ENCODE data around the gene PAK2. TPM values are rescaled to one million over a fixed set of nuclear protein-coding genes. Genes with fewer than 3 reads are reported as not detected.
A peak's percentile ranks its signal among the peaks of the same experiment; 100 is the strongest.

The PAK2 gene
- total RNA-seq (2012; rRNA removed), result 35.6 and 42.3 TPM in 2 replicates

DNA sequence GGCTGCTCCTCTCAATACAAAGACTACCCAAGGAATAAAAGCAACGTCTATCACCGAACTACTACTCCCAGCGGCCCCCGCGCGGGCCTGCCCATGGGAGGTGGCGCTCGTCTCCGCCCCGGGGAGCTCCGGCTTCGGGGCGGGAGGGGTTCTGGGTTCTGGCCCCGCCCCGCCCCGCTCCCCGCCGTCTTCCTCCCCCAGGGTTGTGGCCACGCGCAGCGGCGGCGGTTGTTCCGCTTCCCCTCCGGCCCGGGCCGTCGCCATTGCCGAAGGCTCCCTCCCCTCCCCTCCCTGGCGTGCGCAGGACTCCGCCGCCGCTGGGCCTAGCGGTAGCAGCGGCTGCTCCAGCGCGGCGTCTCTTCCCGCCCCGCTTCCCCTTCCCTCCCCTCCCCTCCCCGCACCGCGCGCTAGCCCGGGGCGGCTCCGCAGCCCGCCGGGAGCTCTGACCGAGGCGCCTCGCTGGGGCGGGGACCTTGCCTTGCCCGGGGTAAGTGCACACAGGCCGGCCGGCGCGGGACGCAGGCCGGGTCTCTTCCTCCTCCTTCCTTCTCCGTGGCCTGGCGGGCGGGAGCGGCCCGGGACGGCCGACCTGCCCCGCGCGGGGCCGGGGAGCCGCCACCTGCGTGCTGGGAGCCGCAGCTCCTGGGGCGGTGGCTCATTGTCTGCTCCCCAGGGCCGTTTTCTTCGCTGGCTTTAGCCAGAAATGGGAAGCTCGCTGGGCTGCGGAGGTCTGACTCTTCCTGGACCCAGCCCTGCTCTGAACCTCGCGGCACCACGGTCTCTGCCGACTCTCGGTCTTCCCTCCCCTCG, at the start of gene PAK2:
TSS of gene PAK2 (plus strand) at position 187 of the 810 bp plus-strand sequence. CDS start 42,790 bp downstream, outside the sequence.
- H3K4me3 ChIP-seq (ENCODE audit: low read length), result peak within 1 kb of the TSS; percentile 97
- H3K4me2 ChIP-seq (ENCODE audit: low read length), result peak within 1 kb of the TSS; percentile 83
- no peaks in the 10 kb centered on the region for H3K9me3 ChIP-seq (replicated peaks; ENCODE audit: low read length)
- H3K4me1 ChIP-seq (ENCODE audit: control insufficient read depth, insufficient read depth, low read length), result peaks cover 15% of the 10 kb centered on the region
- no peaks in the 10 kb centered on the region for H3K36me3 ChIP-seq (ENCODE audit: insufficient read depth, low read length)
- no peaks in the 10 kb centered on the region for H3K27me3 ChIP-seq (ENCODE audit: control insufficient read depth, insufficient read depth, low read length)
- peak within 1 kb of the TSS; percentile 100 for H3K9ac ChIP-seq (ENCODE audit: low read depth, low read length)

DNA sequence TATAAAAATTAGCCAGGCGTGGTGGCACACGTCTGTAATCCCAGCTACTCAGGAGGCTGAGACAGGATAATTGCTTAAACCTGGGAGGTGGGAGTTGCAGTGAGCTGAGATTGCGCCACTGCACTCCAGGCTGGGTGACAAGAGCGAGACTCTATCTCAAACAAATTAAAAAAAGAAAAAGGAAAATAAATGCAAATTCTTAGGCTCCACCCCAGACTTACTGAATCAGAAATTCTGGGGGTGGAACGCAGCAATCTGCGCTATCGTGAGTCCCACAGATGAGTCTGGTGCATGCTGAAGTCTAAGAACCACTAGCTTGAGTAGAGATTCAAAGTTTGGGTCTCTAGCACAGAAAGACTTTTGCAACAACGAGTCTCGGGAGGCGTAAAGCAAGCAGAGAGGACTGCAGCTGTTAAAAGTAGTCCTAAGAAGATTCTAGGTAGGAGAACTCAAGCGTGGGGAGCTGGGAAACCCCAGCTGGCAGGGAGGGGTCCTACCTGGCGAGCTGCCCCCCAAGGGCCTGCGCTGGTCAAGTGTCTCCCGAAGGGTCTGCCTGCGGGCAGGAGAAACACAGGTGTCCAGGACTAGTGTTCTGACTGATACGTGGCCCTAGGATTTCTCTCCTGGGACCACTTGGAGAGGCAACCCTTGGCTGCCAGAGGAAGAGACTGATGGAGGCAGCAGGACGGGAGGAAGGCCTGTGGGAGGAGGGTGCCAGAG, 49.6 kb upstream of the PAK2 start:
- Histone ChIP-seq H3K4me3 (ENCODE audit: low read length) (no peak overlapping the region), H3K4me2 (ENCODE audit: low read length) (no peak overlapping the region), H3K9ac (ENCODE audit: low read depth, low read length) (no peak overlapping the region), H3K36me3 (ENCODE audit: insufficient read depth, low read length) (no peaks in the 10 kb centered on the region), H3K9me3 (replicated peaks; ENCODE audit: low read length) (no peaks in the 10 kb centered on the region), H3K4me1 (ENCODE audit: control insufficient read depth, insufficient read depth, low read length) (peaks cover 20% of the 10 kb centered on the region), H3K27me3 (ENCODE audit: control insufficient read depth, insufficient read depth, low read length) (peaks cover 4% of the 10 kb centered on the region)

GRCh38 chr3:196691386-196691785, 48.3 kb upstream of the PAK2 start:
- Histone ChIP-seq H3K4me2 (ENCODE audit: low read length) (no peak overlapping the region), H3K36me3 (ENCODE audit: insufficient read depth, low read length) (no peaks in the 10 kb centered on the region), H3K27me3 (ENCODE audit: control insufficient read depth, insufficient read depth, low read length) (peaks cover 4% of the 10 kb centered on the region), H3K9me3 (replicated peaks; ENCODE audit: low read length) (no peaks in the 10 kb centered on the region), H3K9ac (ENCODE audit: low read depth, low read length) (no peak overlapping the region), H3K4me1 (ENCODE audit: control insufficient read depth, insufficient read depth, low read length) (peaks cover 17% of the 10 kb centered on the region), H3K4me3 (ENCODE audit: low read length) (no peak overlapping the region)

- Histone ChIP-seq H3K4me3 (ENCODE audit: low read length) (no peak overlapping the region), H3K4me1 (ENCODE audit: control insufficient read depth, insufficient read depth, low read length) (peaks cover 3% of the 10 kb centered on the region), H3K9ac (ENCODE audit: low read depth, low read length) (no peak overlapping the region), H3K9me3 (replicated peaks; ENCODE audit: low read length) (no peaks in the 10 kb centered on the region), H3K4me2 (ENCODE audit: low read length) (no peak overlapping the region), H3K27me3 (ENCODE audit: control insufficient read depth, insufficient read depth, low read length) (peaks cover 4% of the 10 kb centered on the region), H3K36me3 (ENCODE audit: insufficient read depth, low read length) (no peaks in the 10 kb centered on the region)
These were observed 45.4 kb upstream of the PAK2 start for GRCh38 chr3:196694202-196694638.

DNA sequence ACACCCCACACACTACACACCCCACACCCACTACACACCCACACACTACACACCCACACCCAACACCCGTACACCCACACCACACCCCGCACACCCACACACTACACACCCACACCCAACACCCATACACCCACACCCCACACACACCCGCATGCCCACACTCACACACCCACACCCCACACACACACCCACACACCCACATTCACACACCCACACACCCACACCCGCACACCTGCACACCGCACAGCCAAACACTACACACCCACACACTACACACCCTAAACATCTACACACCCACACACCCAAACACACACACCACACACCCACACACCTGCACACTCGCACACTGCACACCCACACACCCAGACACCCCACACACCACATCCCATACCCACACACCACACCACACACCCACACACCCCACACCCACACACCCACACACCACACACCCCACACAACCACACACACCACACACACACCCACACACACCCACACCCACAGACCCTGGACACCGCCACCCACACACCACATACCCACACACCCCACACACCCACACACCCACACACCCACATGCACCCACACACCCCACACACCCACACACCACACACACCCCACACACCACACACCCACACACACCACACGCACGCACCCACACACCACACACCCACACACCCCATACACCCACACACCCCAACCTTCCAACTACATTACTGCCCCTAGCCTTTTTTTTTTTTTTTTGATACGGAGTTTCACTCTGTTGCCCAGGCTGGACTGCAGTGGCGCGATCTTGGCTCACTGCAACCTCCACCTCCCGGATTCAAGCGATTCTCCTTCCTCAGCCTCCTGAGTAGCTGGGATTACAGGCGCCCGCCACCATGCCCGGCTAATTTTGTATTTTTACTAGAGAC, 44.5 kb upstream of the PAK2 start:
- Histone ChIP-seq H3K4me2 (ENCODE audit: low read length) (no peak overlapping the region), H3K9ac (ENCODE audit: low read depth, low read length) (no peak overlapping the region), H3K4me1 (ENCODE audit: control insufficient read depth, insufficient read depth, low read length) (peaks cover 3% of the 10 kb centered on the region), H3K36me3 (ENCODE audit: insufficient read depth, low read length) (no peaks in the 10 kb centered on the region), H3K9me3 (replicated peaks; ENCODE audit: low read length) (no peaks in the 10 kb centered on the region), H3K27me3 (ENCODE audit: control insufficient read depth, insufficient read depth, low read length) (peaks cover 4% of the 10 kb centered on the region), H3K4me3 (ENCODE audit: low read length) (no peak overlapping the region)

DNA sequence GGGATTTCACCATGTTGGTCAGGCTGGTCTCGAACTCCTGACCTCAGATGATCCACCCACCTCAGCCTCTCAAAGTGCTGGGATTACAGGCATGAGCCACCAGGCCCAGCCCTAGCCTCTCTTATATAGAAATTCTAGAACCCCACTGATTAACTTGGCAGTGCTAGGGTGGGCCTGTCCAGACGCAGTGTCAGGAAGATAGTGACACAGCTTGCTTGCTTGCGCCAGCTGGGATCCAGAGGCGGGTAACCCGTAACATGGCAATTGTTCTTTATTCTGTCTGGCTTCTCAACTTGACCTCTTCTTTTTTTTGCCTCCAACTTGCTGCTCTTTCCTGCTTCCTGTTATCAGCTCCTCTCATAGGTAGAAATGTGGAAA, 43.8 kb upstream of the PAK2 start:
- Histone ChIP-seq H3K27me3 (ENCODE audit: control insufficient read depth, insufficient read depth, low read length) (peaks cover 4% of the 10 kb centered on the region), H3K4me2 (ENCODE audit: low read length) (no peak overlapping the region), H3K4me1 (ENCODE audit: control insufficient read depth, insufficient read depth, low read length) (peaks cover 3% of the 10 kb centered on the region), H3K4me3 (ENCODE audit: low read length) (no peak overlapping the region), H3K9ac (ENCODE audit: low read depth, low read length) (no peak overlapping the region), H3K9me3 (replicated peaks; ENCODE audit: low read length) (no peaks in the 10 kb centered on the region), H3K36me3 (ENCODE audit: insufficient read depth, low read length) (no peaks in the 10 kb centered on the region)

- H3K4me2 ChIP-seq (ENCODE audit: low read length), result no peak overlapping the region
- no peaks in the 10 kb centered on the region for H3K36me3 ChIP-seq (ENCODE audit: insufficient read depth, low read length)
- H3K4me3 ChIP-seq (ENCODE audit: low read length), result no peak overlapping the region
- no peaks in the 10 kb centered on the region for H3K9me3 ChIP-seq (replicated peaks; ENCODE audit: low read length)
- no peak overlapping the region for H3K9ac ChIP-seq (ENCODE audit: low read depth, low read length)
- no peaks in the 10 kb centered on the region for H3K27me3 ChIP-seq (ENCODE audit: control insufficient read depth, insufficient read depth, low read length)
- no peaks in the 10 kb centered on the region for H3K4me1 ChIP-seq (ENCODE audit: control insufficient read depth, insufficient read depth, low read length)
These were observed 42.4 kb upstream of the PAK2 start for GRCh38 chr3:196697270-196697669.

- Histone ChIP-seq H3K36me3 (ENCODE audit: insufficient read depth, low read length) (no peaks in the 10 kb centered on the region), H3K9me3 (replicated peaks; ENCODE audit: low read length) (no peaks in the 10 kb centered on the region), H3K4me1 (ENCODE audit: control insufficient read depth, insufficient read depth, low read length) (no peaks in the 10 kb centered on the region), H3K4me2 (ENCODE audit: low read length) (no peak overlapping the region), H3K9ac (ENCODE audit: low read depth, low read length) (no peak overlapping the region), H3K27me3 (ENCODE audit: control insufficient read depth, insufficient read depth, low read length) (no peaks in the 10 kb centered on the region), H3K4me3 (ENCODE audit: low read length) (no peak overlapping the region)
These were observed 39.9 kb upstream of the PAK2 start for GRCh38 chr3:196699749-196700148.

DNA sequence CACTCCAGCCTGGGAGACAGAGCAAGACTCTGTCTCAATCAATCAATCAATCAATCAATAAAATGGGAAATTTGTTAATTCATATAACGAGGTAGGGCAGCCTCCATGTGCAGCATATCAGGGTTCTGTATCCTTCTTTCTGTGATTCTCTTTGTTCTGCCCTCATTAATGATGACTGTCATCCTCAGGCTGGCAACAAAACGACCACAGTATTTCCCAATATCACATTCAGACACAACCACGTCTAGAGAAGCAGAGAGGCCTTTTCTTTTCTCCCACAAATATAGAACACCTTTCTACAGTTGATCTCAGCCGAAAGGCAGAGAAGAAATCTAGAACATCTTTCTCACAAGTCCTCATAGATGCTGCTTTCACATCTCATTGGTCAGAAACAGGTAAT, 38.9 kb upstream of the PAK2 start:
- no peaks in the 10 kb centered on the region for H3K36me3 ChIP-seq (ENCODE audit: insufficient read depth, low read length)
- no peak overlapping the region for H3K4me3 ChIP-seq (ENCODE audit: low read length)
- no peaks in the 10 kb centered on the region for H3K27me3 ChIP-seq (ENCODE audit: control insufficient read depth, insufficient read depth, low read length)
- H3K4me2 ChIP-seq (ENCODE audit: low read length), result no peak overlapping the region
- H3K9me3 ChIP-seq (replicated peaks; ENCODE audit: low read length), result no peaks in the 10 kb centered on the region
- no peaks in the 10 kb centered on the region for H3K4me1 ChIP-seq (ENCODE audit: control insufficient read depth, insufficient read depth, low read length)
- H3K9ac ChIP-seq (ENCODE audit: low read depth, low read length), result no peak overlapping the region

DNA sequence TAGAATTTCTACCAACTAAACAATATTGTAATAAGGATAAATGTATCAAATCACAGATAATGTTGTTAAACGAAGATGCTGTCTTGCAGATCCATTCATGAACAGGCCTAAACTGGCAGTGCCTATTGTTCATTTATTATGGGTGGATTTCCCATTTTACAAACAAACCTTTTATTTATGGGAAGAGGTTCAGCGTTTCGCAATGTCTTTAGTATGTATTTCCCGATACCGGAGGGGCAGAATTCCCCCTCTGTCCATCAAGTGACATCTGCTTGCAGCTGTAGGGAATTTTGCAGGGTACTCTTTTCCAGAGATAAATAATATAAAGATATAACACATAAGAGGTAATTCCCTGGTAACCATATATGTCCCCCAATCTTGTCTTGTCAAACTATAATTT, 33.3 kb upstream of the PAK2 start:
- H3K36me3 ChIP-seq (ENCODE audit: insufficient read depth, low read length), result no peaks in the 10 kb centered on the region
- no peak overlapping the region for H3K4me2 ChIP-seq (ENCODE audit: low read length)
- H3K27me3 ChIP-seq (ENCODE audit: control insufficient read depth, insufficient read depth, low read length), result no peaks in the 10 kb centered on the region
- no peak overlapping the region for H3K9ac ChIP-seq (ENCODE audit: low read depth, low read length)
- peaks cover 2% of the 10 kb centered on the region for H3K4me1 ChIP-seq (ENCODE audit: control insufficient read depth, insufficient read depth, low read length)
- H3K9me3 ChIP-seq (replicated peaks; ENCODE audit: low read length), result no peaks in the 10 kb centered on the region
- H3K4me3 ChIP-seq (ENCODE audit: low read length), result no peak overlapping the region

DNA sequence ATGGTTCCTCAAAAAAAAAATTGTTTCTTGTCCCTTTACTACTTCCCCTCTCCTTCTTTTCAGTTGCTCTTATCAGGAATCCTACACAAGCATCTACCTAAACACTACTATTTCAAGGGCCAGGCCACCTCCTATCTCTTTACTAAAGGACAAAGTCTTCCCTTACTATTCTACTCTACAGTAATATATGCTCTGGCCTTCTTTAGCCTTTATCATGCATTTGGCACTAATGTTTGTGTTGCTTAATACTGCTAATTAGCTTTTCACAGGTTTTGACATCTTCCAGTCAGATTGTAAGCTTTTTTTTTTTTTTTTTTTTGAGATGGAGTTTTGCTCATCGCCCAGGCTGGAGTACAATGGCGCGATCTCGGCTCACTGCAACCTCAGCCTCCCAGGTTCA, 32.9 kb upstream of the PAK2 start:
- H3K36me3 ChIP-seq (ENCODE audit: insufficient read depth, low read length), result no peaks in the 10 kb centered on the region
- no peak overlapping the region for H3K4me2 ChIP-seq (ENCODE audit: low read length)
- H3K4me1 ChIP-seq (ENCODE audit: control insufficient read depth, insufficient read depth, low read length), result peaks cover 6% of the 10 kb centered on the region
- H3K9ac ChIP-seq (ENCODE audit: low read depth, low read length), result no peak overlapping the region
- H3K27me3 ChIP-seq (ENCODE audit: control insufficient read depth, insufficient read depth, low read length), result no peaks in the 10 kb centered on the region
- no peak overlapping the region for H3K4me3 ChIP-seq (ENCODE audit: low read length)
- H3K9me3 ChIP-seq (replicated peaks; ENCODE audit: low read length), result no peaks in the 10 kb centered on the region

Measured in skeletal muscle satellite cell (primary cell).